T1000 (cell line): Measurements from ENCODE around the gene MTA2.
"Not testable (repeated sequence)": the region's sequence is repeated elsewhere in the genome, so short reads cannot be mapped to it uniquely, and the experiment has no call there.

Experiments
- DNase-seq: peaks from one replicate; lab custom pipeline; 2025; ENCODE audit warnings: mixed read lengths; lab: John Stamatoyannopoulos, UW

MTA2 gene

DNA sequence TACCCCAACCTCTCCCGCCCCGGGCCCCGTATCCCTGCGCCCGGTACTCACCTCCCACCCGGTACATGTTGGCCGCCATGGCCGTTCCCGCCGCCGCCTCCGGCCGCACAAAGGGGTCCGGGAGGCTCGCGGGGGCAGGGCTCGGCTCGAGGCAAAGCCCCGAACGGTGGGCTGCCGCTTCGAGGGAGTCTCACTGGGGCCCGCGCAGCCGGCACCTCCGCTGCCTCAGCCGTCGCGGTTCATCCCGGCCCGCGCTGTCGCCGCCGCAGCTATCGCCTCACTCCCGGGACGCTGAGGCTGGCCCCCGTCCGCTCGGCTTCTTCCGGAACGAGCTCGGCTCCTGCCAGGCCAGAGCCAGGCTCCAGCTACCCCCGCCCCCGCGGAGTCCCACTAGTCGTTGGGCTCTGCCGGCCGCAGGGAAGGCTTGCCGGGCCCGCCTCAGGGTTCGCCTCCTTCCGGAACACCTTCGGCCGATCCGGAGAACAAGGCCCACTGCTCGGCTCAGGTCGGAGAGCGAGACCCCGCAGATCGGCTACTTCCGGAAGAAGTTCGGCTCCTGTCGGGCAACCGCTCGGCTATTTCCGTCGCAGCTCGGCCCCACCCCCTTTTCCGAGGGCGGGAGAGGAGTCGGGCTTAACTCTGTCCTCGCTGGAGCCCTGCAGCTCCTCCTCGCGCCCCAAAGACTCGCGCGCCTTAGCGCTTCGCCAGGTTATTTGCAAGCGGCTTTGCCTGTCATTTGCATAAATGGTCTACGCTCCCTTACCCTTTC lies at the start of gene MTA2:
Gene MTA2, minus strand, starts transcription at position 494 of the 769 bp plus-strand sequence. Its CDS starts 415 bp downstream, at position 79.
- peak; percentile 99 for DNase-seq

DNA sequence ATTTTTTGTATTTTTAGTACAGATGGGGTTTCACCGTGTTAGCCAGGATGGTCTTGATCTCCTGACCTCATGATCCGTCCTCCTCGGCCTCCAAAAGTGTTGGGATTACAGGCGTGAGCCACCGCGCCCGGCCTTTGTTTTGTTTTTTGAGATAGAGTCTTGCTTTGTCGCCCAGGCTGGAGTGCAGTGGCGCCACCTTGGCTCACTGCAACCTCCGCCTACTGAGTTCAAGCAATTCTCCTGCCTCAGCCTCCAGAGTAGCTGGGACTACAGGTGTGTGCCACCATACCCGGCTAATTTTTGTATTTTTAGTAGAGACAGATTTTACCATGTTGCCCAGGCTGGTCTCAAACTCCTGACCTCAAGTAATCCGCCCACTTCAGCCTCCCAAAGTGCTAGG lies 48.6 kb upstream of the MTA2 start:
- DNase-seq: not testable (repeated sequence)

DNA sequence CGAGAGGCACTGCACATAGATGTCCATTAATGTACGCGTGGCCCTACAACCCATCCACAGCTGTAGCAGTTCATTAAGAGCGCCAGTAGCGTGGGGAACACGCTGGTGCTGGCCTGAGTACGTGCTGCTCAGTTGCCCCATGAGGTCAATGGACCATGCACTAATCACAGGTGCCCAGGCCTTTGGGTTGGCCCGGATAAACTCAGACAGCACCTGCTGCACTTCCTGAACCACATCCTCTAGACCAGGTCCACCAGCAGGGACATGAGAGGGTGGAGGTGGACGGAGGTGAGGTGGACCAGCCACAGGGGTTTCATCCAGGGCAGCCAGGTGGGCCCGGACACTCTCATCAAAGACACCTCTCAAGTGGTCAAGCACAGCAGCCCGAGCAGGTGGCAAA lies 47.8 kb upstream of the MTA2 start:
- DNase-seq: no peak

DNA sequence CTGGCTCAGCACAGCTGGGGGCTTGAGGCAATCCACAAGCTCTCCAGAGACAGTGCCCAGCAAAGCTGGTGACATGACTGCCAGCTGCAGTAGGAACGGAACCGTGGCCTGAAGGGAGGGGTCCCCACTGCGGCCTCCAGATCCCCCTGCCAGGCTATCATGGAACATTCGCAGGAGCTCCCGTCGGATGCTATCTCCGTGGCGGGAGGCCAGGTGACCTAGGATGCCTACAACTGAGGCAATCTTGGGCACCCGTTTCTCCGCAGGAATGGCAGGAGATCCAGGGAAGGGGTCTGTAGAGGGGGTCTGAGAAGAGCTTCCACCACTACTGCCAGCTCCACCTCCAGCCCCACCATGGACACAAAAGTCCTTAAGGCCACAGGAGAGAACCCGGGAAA lies 47.3 kb upstream of the MTA2 start:
- no peak for DNase-seq

DNA sequence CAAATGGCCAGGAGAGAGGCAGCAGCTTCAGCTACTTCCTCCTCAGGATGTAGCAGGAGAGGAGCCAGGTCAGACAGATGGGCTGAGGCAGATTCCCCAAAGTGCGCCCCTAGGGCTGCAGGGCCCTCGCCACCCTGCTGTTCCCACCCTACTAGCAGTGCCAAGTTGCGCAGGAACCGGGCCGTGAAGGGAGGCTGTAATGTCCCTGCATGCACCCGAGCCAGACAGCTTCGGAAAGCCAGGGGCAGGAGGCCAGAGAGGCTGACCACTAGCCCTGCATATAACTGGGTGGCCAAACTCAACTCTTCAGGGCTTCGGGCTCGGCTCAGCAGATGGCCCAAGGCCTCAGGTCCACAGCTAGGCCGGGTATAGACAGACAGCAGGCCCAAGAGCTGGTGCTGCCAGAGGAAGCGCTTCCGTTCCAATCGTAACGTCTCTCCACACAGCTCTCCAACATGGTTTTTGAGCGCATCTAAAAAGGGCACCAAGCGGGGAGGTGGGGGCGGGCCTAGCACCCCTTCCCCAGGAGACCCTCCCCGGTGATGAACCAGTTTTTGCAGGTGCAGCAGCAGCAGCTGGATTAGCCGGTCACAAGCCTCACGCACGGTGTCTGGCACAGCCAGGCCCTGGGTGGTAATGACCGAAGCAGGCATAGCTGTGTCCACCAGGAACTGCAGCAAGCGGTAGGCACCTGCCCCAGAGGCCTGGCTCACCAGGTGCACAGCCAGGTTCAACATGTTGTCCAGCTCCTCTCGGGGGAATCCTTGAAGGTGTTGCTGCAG lies 46.7 kb upstream of the MTA2 start:
- no peak for DNase-seq

DNA sequence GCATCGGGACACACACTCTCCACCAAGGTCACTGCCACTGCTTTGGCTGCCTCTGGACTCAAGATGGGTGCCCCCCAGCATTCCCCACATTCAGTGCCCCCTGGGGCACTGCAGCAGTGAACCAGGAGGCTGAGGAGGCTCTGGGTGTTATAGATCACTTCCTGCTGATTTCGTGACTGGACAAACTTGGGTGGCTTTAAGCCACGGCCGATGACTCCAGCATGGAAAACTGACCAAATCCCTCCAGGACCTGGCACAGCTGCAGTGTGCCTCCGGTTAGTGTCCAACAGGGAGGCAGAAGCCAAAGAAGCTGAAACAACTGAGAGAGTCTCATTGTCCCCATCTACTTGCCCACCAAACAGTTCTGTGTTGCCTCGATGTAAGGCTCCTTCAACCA lies 45.9 kb upstream of the MTA2 start:
- no peak for DNase-seq

DNA sequence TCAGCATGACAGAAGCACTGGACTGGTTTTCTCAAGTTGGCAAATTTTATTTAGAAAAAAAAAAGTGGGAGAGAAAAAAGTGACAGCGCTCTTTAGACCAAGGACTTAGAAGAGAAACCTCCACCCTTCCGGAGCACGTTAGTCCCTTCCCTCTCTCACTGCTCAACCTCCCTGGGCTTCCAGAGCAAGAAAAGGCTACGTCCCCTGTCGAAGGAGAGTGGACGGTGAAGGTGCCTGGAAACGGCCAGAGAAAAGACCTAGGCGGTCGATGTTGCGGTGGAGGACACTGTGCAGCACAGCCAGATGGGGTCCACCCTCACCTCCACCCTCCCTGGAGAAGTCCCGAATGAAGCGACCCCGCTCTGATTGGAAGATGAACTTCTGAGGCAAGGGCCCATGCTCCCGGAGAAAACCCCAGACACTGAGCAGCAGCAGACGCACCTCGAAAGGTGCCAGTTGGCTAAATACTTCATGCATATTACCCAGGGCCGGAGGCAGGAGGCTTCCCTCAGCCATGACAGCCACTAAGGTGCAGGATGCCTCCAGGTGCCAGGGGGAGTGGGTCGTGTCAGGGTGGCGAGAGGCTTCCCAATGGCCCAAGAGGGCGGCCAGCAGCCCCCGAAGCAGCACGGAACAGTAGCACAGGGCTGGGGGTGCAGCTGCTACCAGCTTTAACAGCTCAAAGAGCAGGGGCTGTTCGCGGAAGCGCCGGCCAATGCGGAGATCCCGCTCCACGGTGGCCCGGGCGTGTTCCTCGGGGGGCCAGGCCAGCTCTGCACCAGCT lies 45.4 kb upstream of the MTA2 start:
- no peak for DNase-seq

DNA sequence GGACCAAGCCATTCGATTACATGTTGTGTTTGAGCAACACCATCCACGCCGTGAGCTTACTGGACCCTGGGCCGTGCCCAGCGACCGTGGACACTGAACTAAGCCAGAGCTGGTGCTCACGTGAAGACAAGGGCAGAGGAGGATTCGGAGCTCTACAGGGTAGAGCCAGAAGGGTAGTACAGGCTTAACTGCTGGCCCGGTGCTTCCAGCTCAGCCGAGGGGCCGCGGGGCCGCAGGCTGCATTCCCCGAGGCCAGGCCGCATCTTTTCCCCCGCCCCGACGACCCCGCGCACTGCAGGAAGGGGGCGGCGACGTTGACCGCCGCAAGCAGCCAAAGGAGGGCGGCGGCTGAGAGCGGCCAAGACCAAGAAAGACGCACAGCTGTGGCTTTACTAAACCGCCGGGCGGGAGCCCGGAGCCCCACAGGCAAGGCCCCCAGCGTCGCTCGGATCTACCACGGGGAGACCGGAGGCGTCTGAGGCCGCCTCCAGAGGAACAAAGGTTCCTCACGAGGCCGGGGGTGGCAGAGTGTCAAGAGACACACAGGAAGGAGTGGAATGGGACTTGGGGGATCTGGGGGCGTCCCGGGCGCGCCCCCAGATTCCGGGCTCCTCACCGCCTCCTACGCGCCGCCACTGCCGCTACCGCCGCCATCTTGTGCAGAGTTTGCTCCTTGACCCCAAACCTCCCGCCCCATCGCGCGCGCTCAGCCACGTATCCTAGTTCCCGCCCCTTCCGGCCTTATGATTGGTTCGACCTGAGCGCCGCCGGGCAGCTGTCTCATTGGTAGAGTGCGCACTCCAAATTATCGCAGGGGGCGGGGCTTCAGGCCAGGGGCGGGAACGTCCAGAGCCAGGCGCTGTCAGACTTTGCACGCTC lies 44.5 kb upstream of the MTA2 start, which contains the start of gene GANAB:
Gene GANAB, minus strand, starts transcription at position 668 of the 879 bp plus-strand sequence. Its CDS starts 14 bp downstream, at position 654.
- DNase-seq: peak; percentile 93

DNA sequence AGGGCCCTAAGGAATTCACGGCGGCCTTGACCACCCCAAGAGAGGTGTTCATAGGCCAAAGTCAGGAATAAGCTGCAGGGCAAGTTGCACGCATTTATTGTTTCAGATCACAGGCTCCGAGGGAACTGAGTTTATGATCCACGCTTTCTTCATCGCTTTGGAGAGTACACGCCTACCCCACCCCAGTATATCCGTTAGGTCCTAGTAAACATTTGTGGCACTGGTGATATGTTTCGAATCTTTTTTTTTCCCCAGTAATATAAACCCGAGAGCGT lies 43.9 kb upstream of the MTA2 start:
- no peak for DNase-seq

DNA sequence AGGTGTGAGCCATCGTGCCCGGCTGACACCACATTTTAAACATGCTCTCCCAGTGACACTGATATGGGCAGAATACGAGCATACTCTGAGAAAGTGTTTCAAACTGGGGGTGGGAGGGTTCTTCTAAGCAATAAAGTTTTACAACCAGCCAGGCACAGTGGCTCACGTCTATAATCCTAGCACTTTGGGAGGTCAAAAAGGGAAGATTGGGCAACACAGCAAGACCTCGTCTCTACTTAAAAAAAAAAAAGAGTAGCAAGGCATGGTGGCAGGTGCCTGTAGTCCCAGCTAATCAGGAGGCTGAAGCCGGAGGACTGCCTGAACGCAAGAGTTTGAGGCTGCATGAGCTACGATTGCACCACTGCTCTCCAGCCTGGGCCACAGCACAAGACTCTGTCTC lies 42.6 kb upstream of the MTA2 start:
- DNase-seq: no peak

DNA sequence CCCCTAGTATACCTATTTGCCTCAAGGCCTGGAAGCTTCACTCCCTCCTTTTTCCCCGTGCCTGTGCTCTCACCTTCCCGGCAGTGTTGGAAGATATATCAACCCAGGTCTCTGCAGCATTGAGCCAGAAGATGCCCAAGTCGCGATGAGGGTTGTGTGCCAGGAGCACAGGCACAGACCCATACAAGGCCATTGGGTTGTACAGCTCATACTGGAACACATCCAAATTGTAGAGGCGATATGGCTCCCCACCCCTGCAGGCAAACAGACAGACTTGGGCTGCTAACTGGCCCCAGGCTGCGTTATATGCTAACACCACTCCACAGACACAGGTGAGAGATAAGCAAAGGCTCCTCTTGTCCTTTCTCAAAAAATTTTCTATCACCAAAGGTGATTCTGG lies 30.8 kb upstream of the MTA2 start:
- no peak for DNase-seq

DNA sequence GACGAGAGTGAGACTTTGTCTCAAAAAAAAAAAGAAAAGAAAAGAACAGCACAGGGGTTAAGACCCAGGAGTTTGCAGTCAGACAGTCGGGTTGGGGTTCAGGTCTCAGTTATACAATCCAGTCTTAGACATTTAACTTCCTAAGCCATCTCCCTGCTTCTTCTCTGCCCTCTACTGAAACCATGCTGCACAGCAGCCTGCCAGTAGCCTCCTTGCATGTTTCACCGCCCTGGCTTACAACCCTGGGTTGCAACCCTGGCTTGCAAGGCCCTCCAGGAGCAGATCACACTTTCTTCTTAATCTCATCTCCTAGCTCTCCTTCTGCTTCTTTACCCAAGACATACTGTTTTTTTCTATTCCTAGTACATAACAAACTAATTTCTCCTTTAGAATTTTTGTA lies 26.0 kb upstream of the MTA2 start:
- no peak for DNase-seq

DNA sequence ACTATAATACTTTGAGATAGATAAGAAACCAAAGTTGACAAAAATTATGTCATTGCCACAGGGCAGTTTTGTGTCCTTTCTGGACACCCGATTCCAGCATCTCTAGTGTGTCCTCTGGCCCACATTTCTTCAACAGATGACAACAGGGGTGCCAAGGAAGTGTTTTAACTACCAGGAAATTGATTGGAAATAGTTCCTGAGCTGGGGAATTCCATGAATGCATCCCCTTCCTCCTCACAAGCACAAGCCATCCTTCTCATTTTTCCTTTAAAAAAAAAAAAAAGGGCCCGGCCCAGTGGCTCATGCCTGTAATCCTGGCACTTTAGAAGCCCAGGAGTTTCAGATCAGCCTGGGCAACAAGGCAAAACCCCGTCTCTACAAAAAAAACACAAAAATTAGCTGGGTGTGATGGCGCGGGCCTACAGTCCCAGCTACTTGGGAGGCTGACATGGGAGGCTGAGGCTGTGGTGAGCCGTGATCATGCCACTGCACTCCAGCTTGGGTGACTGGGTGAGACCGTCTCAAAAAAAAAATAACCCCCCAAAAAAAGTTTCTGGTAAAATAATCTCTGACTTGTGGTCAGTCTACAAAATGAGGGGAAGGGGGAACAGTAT lies 20.9 kb upstream of the MTA2 start:
- no peak for DNase-seq

DNA sequence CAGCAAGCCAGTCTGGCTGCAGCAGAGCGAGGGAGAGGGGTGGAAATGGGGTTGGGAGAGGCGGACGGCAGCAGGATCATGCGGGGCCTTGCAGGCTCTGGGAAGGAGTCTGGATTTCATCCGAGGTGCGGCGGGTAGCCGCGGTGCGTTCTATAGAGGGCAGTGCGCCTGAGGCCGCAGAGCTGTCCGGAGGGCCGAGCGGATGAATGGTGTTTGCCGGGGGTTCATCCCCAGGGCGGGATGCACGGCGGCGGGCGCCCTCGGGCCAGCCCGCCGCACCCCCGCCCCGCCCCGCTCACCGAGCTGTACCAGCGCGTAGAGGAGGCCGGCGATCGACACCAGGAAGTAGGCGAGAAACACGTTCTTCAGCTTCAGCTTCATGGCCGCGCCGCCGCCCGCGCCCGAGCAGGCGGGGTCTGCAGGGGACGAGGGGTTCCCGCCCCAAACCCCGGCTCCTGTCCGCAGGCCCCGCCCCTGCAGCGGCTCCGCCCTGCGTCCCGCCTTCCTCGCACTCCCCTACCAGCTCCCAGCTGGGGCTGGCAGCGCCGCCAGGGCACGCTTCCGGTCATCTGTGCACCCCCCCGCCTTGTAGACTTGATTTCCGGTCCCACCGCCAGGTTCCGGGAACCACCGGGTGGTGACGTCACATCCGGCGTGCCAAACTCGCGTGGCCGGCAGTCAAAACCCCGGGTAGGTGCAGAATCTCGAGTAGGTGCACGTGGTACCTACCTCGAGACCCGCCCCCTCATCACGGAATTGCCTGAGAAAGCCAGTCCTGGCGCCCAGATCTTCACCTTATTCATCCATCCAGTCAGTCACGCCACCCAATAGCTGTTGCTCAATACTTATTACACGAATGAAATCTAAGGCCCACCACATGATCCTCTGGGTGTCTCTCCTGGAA lies 20.2 kb upstream of the MTA2 start, which contains the start of gene B3GAT3:
Gene B3GAT3, minus strand, starts transcription at position 420 of the 904 bp plus-strand sequence. Its CDS starts 39 bp downstream, at position 381.
- peak; percentile 99 for DNase-seq

DNA sequence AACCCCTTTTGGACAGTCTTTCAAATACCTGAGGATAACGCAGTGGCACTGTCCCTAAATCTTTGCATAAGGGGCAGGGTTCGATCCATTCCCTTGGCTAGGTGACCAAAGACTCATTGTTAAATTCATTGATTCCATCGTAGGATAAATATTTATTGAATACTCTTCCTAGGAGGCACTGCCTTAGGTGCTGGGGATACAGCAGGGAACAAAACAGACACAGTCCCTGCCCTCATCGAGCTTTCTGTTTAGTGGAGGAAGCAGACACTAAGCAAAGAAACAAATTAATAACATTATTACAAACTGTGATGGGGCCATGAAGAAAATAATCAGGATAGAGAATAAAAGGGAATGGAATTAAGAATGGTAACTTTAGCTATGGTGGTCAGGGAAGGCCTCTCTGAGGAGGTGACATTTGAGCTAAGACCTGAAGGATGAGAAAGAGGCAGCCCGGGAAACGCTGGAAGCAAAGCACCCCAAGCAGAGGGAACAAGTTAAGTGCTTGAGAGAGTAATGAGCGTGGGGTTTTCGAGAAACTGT lies 19.4 kb upstream of the MTA2 start:
- DNase-seq: no peak

DNA sequence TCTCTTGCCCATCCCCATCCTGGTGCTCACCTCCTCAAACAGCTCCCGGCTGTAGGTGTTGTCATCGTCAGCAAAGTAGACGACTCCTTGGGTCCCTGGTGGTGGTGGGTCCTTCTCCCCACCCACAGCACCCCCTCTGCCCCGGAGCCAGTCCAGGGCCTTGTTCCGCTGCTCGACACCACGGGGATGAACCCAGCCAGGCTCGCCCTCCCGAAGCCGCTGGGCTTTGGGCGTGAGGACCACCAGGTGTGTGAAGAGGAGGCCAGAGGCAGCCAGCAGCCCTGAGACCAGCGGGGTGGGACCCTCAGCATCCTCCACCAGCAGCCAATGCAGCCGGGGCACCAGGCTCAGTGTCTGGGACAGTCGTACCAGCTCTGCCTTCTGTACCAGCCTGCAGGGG lies 15.3 kb upstream of the MTA2 start:
- DNase-seq: not testable (repeated sequence)

DNA sequence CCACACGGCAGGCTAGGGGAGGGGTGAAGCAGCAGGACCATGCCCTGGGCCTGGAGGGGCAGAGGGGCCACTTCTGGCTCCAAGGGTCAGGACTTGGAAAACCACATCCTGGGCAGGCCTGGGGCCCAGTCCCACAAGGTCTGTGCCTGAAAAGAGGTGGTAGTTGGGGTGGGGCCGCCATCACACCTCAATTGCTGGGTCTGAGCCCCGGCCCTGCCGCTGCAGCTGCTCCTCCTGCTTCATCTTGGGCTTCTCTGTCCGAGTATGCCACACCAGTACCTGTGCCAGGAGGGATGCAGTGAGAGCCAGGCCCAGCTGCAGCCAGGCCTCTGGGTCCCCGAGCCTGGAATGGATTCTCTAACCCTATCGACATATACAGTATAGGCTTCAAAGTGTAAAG lies 13.9 kb upstream of the MTA2 start:
- no peak for DNase-seq

DNA sequence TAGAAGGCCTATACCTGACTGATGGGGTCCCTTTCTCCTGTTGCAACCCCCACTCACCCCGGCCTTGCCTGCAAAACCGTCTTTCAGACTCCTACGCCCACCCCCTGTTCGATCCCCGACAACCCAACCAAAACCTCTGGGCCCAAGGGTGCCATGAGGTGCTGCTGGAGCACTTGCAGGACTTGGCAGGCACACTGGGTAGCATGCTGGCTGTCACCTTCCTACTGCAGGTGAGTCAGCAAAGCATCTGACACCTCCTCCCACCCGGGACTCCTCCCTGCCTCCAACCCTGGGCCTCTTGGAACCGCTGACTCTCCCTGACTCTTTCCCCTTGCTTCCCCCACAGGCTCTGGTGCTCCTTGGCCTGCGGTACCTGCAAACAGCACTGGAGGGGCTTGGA lies 12.6 kb upstream of the MTA2 start:
- DNase-seq: no peak

DNA sequence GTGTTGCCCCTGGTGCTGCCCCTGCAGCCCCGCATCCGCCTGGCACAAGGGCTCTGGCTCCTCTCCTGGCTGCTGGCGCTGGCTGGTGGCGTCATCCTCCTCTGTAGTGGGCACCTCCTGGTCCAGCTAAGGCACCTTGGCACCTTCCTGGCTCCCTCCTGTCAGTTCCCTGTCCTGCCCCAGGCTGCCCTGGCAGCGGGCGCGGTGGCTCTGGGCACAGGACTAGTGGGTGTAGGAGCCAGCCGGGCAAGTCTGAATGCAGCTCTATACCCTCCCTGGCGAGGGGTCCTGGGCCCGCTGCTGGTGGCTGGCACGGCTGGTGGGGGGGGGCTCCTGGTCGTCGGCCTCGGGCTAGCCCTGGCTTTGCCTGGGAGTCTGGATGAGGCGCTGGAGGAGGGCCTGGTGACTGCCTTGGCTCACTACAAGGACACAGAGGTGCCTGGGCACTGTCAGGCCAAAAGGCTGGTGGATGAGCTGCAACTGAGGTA lies 11.7 kb upstream of the MTA2 start:
- no peak for DNase-seq
